ENCODE data around the gene EFNA2. TPM values are rescaled to one million over a fixed set of nuclear protein-coding genes. Genes with fewer than 3 reads are reported as not detected.

EFNA2 gene
- total RNA-seq, 4 donors from 2014 or later = 30.5 to 112 (median 40.6) TPM

DNA sequence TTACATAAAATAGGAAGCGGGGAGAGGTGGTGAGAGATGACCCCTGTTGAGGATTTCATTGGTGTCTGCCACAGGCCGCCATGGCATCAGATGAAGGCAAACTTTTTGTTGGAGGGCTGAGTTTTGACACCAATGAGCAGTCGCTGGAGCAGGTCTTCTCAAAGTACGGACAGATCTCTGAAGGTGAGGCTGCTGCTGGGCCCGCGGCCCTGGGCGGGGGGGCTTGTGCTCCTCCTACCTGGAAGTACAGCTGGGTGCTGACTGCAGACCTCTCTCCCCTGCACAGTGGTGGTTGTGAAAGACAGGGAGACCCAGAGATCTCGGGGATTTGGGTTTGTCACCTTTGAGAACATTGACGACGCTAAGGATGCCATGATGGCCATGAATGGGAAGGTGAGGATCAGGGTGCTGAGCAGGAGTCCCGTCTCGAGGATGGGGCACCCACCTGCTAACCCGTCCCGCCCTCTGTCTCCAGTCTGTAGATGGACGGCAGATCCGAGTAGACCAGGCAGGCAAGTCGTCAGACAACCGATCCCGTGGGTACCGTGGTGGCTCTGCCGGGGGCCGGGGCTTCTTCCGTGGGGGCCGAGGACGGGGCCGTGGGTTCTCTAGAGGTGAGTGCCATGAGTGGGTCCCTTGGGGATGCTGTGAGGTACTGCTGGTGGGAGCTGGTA lies 14.7 kb upstream of the EFNA2 start:
- Histone ChIP-seq H3K4me1 (peaks cover 67 to 84% (median 80%) of the 10 kb centered on the region in 4 donors), H3K36me3 (peaks cover 0 to 28% (median 13%) of the 10 kb centered on the region in 4 donors), H3K27me3 (no peaks in the 10 kb centered on the region), H3K9me3 (no peaks in the 10 kb centered on the region), H3K27ac (peak overlapping the region; percentile 98 to 100 (median 100)), H3K4me3 (peak overlapping the region in 3 of 4 donors; percentile 71 to 85 (median 76))
- TF ChIP-seq EP300 (IDR thresholded peaks at IDR 0.05; ENCODE audit: low read depth) (no peak), POLR2AphosphoS5 (IDR thresholded peaks at IDR 0.05) (no peak), POLR2A (IDR thresholded peaks at IDR 0.05) (no peak)
- TF ChIP-seq, protein P1, sequence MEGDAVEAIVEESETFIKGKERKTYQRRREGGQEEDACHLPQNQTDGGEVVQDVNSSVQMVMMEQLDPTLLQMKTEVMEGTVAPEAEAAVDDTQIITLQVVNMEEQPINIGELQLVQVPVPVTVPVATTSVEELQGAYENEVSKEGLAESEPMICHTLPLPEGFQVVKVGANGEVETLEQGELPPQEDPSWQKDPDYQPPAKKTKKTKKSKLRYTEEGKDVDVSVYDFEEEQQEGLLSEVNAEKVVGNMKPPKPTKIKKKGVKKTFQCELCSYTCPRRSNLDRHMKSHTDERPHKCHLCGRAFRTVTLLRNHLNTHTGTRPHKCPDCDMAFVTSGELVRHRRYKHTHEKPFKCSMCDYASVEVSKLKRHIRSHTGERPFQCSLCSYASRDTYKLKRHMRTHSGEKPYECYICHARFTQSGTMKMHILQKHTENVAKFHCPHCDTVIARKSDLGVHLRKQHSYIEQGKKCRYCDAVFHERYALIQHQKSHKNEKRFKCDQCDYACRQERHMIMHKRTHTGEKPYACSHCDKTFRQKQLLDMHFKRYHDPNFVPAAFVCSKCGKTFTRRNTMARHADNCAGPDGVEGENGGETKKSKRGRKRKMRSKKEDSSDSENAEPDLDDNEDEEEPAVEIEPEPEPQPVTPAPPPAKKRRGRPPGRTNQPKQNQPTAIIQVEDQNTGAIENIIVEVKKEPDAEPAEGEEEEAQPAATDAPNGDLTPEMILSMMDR (IDR thresholded peaks at IDR 0.05) = no peak
- DNase-seq = no peak
- in situ Hi-C loops (cut with MboI; ENCODE audit: low pct_ligation_motif_present in 1 of 4, low pct_unique_long_range_greater_than_20kb in 1 of 4, low sequenced_read_pairs in 3 of 4) (no loop called here), intact Hi-C loops (cut with DNase I; ENCODE audit: low total_unique reads) (no loop called here)
- WGBS, 2 donors (ENCODE audit: low coverage in 1 of 2) = 46 to 94% methylated on average over 2 to 24 of the region's 26 CpGs

GRCh38 chr19:1271528-1272422 lies 13.9 kb upstream of the EFNA2 start:
- 69 to 100% methylated on average over 5 to 37 of the region's 37 CpGs for WGBS, 2 donors (ENCODE audit: low coverage in 1 of 2)
- Histone ChIP-seq H3K36me3 (peaks cover 0 to 28% (median 13%) of the 10 kb centered on the region in 4 donors), H3K27me3 (no peaks in the 10 kb centered on the region), H3K27ac (peak overlapping the region; percentile 98 to 100 (median 100)), H3K9me3 (no peaks in the 10 kb centered on the region), H3K4me3 (peak overlapping the region in 1 of 4 donors; percentile 71), H3K4me1 (peaks cover 72 to 84% (median 80%) of the 10 kb centered on the region in 4 donors)
- no peak for DNase-seq
- in situ Hi-C loops (cut with MboI; ENCODE audit: low pct_ligation_motif_present in 1 of 4, low pct_unique_long_range_greater_than_20kb in 1 of 4, low sequenced_read_pairs in 3 of 4) (no loop called here), intact Hi-C loops (cut with DNase I; ENCODE audit: low total_unique reads) (no loop called here)
- TF ChIP-seq POLR2AphosphoS5 (IDR thresholded peaks at IDR 0.05) (no peak), POLR2A (IDR thresholded peaks at IDR 0.05) (no peak)
- TF ChIP-seq, protein P1 (IDR thresholded peaks at IDR 0.05) = no peak

GRCh38 chr19:1272423-1273262 lies 13.0 kb upstream of the EFNA2 start:
- in situ Hi-C loops (cut with MboI; ENCODE audit: low pct_ligation_motif_present in 1 of 4, low pct_unique_long_range_greater_than_20kb in 1 of 4, low sequenced_read_pairs in 3 of 4) (no loop called here), intact Hi-C loops (cut with DNase I; ENCODE audit: low total_unique reads) (no loop called here)
- WGBS, 2 donors (ENCODE audit: low coverage in 1 of 2) = 59 to 67% methylated on average over 18 to 33 of the region's 33 CpGs
- TF ChIP-seq POLR2A (IDR thresholded peaks at IDR 0.05) (no peak), EP300 (IDR thresholded peaks at IDR 0.05; ENCODE audit: low read depth) (no peak), POLR2AphosphoS5 (IDR thresholded peaks at IDR 0.05) (peak in 2 of 3 donors; percentile 7 to 41)
- TF ChIP-seq, protein P1 (IDR thresholded peaks at IDR 0.05) = no peak
- DNase-seq = no peak
- H3K27ac ChIP-seq = peak overlapping the region; percentile 98 to 100 (median 100)
- no peaks in the 10 kb centered on the region for H3K27me3 ChIP-seq
- peaks cover 66 to 80% (median 78%) of the 10 kb centered on the region in 4 donors for H3K4me1 ChIP-seq
- peak overlapping the region in 1 of 4 donors; percentile 71 for H3K4me3 ChIP-seq
- H3K36me3 ChIP-seq = peaks cover 0 to 28% (median 13%) of the 10 kb centered on the region in 4 donors
- no peaks in the 10 kb centered on the region for H3K9me3 ChIP-seq
